HepG2 (cell line): ENCODE measurements around the gene CD300LB. TPM values are rescaled to one million over a fixed set of nuclear protein-coding genes. Genes with fewer than 3 reads are reported as not detected.
"Not testable (repeated sequence)": the region's sequence is repeated elsewhere in the genome, so short reads cannot be mapped to it uniquely, and the experiment has no call there.

Experiments used
- ATAC-seq: fragments of 200-7000 bp; cut with Tn5 transposase; 3 replicates; pipeline ENCODE4 v1.9.1; 2020; ENCODE audit warnings: mild to moderate bottlenecking, moderate library complexity
- BruUV-seq: library from RNA; stranded (reverse); fragments of 400-500 nt; replicated peaks from 2 replicates; lab custom pipeline; 2021; lab: Mats Ljungman, UMichigan
- CTCF ChIA-PET: fragments of 300-600 bp; formaldehyde crosslinking; extraction: SDS; loops from one replicate; lab custom pipeline; 2021; ENCODE audit warnings: low total read pairs, inconsistent platforms, low intra/inter-chr PET ratio; lab: Yijun Ruan, JAX
- POLR2A ChIA-PET: fragments of 350-600 bp; sonication (Branson Sonifier 250); formaldehyde crosslinking; loops from one replicate; lab custom pipeline; 2020; ENCODE audit warnings: antibody characterized with exemption, inconsistent platforms; lab: Yijun Ruan, JAX
- DNase-seq: peaks from one replicate; pipeline ENCODE4 v3.0.0-alpha.2; 2015; ENCODE audit warnings: low spot score
- FAIRE-seq: peaks from 3 replicates; lab custom pipeline; 2011; peaks lifted over from hg19 to GRCh38; lab: Jason Lieb, UNC
- H2AFZ ChIP-seq: one replicate; pipeline ENCODE4 v1.6.1; 2011; ENCODE audit warnings: low read length, inconsistent platforms
- H3K27ac ChIP-seq: fragments of 300-600 bp; 3 replicates; pipeline ENCODE4 v1.8.0; 2011; ENCODE audit warnings: mixed run types, mild to moderate bottlenecking, mixed read lengths, low read length, inconsistent platforms; ENCODE audit not compliant: insufficient read depth; ENCODE audit errors: extremely low read length
- H3K27me3 ChIP-seq, 2 experiments: fragments of 200-600 bp in 1 of 2; 2 replicates in 1 of 2; 3 replicates in 1 of 2; pipeline versions ENCODE4 v1.6.0 to v1.8.0; 2011; ENCODE audit warnings: low read length in 2 of 2, mild to moderate bottlenecking in 2 of 2, moderate library complexity in 2 of 2, inconsistent platforms in 1 of 2; ENCODE audit not compliant: insufficient read depth in 2 of 2, control insufficient read depth in 1 of 2
- H3K36me3 ChIP-seq, 2 experiments: fragments of 200-600 bp in 1 of 2; replicated peaks in 1 of 2; 2 replicates in 1 of 2; 3 replicates in 1 of 2; pipeline versions ENCODE4 v1.5.1 to v1.8.0; 2011; ENCODE audit warnings: low read length in 2 of 2, inconsistent platforms in 1 of 2; ENCODE audit not compliant: insufficient read depth in 2 of 2, control insufficient read depth in 1 of 2
- H3K4me1 ChIP-seq: 2 replicates; pipeline ENCODE4 v1.5.1; 2012; ENCODE audit warnings: low read length, inconsistent platforms; ENCODE audit not compliant: insufficient read depth
- H3K4me2 ChIP-seq: 2 replicates; pipeline ENCODE4 v1.6.0; 2011; ENCODE audit warnings: low read depth, low read length, inconsistent platforms
- H3K4me3 ChIP-seq, 3 experiments: fragments of 200-600 bp in 1 of 3; sonication (generic), shearing (Covaris generic) in 1 of 3; replicated peaks in 1 of 3; 2 replicates each; pipeline ENCODE4 v1.5.1; 2011 to 2016; ENCODE audit warnings: low read length in 3 of 3, inconsistent platforms in 2 of 3, low read depth in 2 of 3, mild to moderate bottlenecking in 2 of 3, control low read depth in 1 of 3, mixed read lengths in 1 of 3; ENCODE audit not compliant: insufficient read depth in 1 of 3
- H3K79me2 ChIP-seq: one replicate; pipeline ENCODE4 v1.6.1; 2011; ENCODE audit warnings: low read length, inconsistent platforms; ENCODE audit not compliant: insufficient read depth
- H3K9ac ChIP-seq: 2 replicates; pipeline ENCODE4 v1.6.0; 2011; ENCODE audit warnings: mild to moderate bottlenecking, low read depth, low read length, inconsistent platforms; ENCODE audit not compliant: insufficient read depth
- H3K9me3 ChIP-seq: 2 replicates; pipeline ENCODE4 v1.5.1; 2012; ENCODE audit warnings: mild to moderate bottlenecking, low read length
- H4K20me1 ChIP-seq: 2 replicates; pipeline ENCODE4 v1.6.0; 2011; ENCODE audit warnings: inconsistent platforms, mild to moderate bottlenecking, low read length, moderate library complexity; ENCODE audit not compliant: insufficient read depth
- PRMT3 ChIP-seq: sonication (generic); formaldehyde crosslinking; IDR thresholded peaks from 2 replicates; pipeline ENCODE4 v1.8.1; 2022; ENCODE audit warnings: low read depth, mild to moderate bottlenecking, moderate library complexity, missing genetic modification reagents, borderline replicate concordance
- STAT5B ChIP-seq: sonication (generic); formaldehyde crosslinking; IDR thresholded peaks from 2 replicates; pipeline ENCODE4 v1.4.0; 2020; ENCODE audit warnings: missing genetic modification reagents
- THAP11 ChIP-seq: IDR thresholded peaks from 2 replicates; pipeline ENCODE4 v1.6.1; 2016; ENCODE audit warnings: missing biosample characterization, missing genetic modification reagents
- ZFP41 ChIP-seq: sonication (generic); formaldehyde crosslinking; IDR thresholded peaks from 2 replicates; pipeline ENCODE4 v1.4.0; 2020; ENCODE audit warnings: mild to moderate bottlenecking, missing genetic modification reagents, borderline replicate concordance
- WGBS: methylation state at CpG from one replicate; pipeline ENCODE4 v1.1.6; 2017; ENCODE audit warnings: low lambda C conversion rate; 5-methylcytosine and 5-hydroxymethylcytosine counted together
- in situ Hi-C: cut with HindIII; loops from 2 replicates; pipeline ENCODE4 v1.10.0; 2017; ENCODE audit warnings: low pct_unique_long_range_greater_than_20kb; ENCODE audit not compliant: extremely low pct_ligation_motif_present
- intact Hi-C: fragments of 100-400 bp; cut with micrococcal nuclease; formaldehyde crosslinking; loops from one replicate; pipeline ENCODE4 v1.10.0; 2022; ENCODE audit not compliant: unreplicated experiment
- polyA plus RNA-seq, 8 experiments: library from polyadenylated mRNA; depleted of rRNA in 3 of 8; stranded (reverse) in 7 of 8; unstranded in 1 of 8; fragments of >200 nt; fragmentation: Illumina TruSeq in 4 of 8; extraction: Trizol in 4 of 8; gene quantifications; 2 replicates each; pipeline versions ENCODE4 v1.2.1 to v1.2.3, GENCODE V29; 2011 to 2016; ENCODE audit warnings: low read depth in 4 of 8, missing spikeins in 1 of 8, mixed read lengths in 1 of 8; ENCODE audit not compliant: insufficient read depth in 1 of 8
- total RNA-seq, 5 experiments: library from RNA; depleted of rRNA; stranded (reverse); fragments of >200 nt; fragmentation: Illumina TruSeq; extraction: Trizol; gene quantifications; 2 replicates each; pipeline ENCODE4 v1.2.3, GENCODE V29; 2016; ENCODE audit warnings: low read depth in 1 of 5

The CD300LB gene
- total and polyA plus RNA-seq, 2 of the 13 experiments (the other 11 are each of a cell fraction or from before 2014, with no cell fraction given), result not detected

GRCh38 chr17:74558882-74559519 lies 27.7 kb upstream of the CD300LB start:
- Histone ChIP-seq H3K9me3 (no peaks in the 10 kb centered on the region), H3K9ac (no peak overlapping the region), H4K20me1 (no peaks in the 10 kb centered on the region), H3K79me2 (no peaks in the 10 kb centered on the region), H3K4me2 (no peak overlapping the region), H2AFZ (no peak overlapping the region), H3K4me3 (no peak overlapping the region), H3K36me3 (no peaks in the 10 kb centered on the region), H3K27ac (no peak overlapping the region), H3K27me3 (peaks cover 8 to 77% of the 10 kb centered on the region in 2 experiments), H3K4me1 (no peaks in the 10 kb centered on the region)
- in situ Hi-C loops, result no loop called here
- FAIRE-seq (no peak), DNase-seq (no peak), ATAC-seq (no peak)
- TF ChIP-seq PRMT3 (CRISPR knock-in tag) (no peak), STAT5B (CRISPR knock-in tag) (no peak), ZFP41 (CRISPR knock-in tag) (no peak), THAP11 (CRISPR knock-in tag) (no peak)
- POLR2A ChIA-PET, result no interaction called here
- CTCF ChIA-PET, result no interaction called here
- intact Hi-C loops, result no loop called here
- no TSS peak for BruUV-seq
- WGBS, result 5% methylated on average over 6 of the region's 6 CpGs

GRCh38 chr17:74558402-74558801 lies 27.1 kb upstream of the CD300LB start:
- DNase-seq, H3K4me1 ChIP-seq, H3K9me3 ChIP-seq, H3K9ac ChIP-seq, H2AFZ ChIP-seq, H4K20me1 ChIP-seq, ATAC-seq, H3K27ac ChIP-seq, H3K36me3 ChIP-seq, in situ Hi-C loops, intact Hi-C loops, H3K4me2 ChIP-seq, POLR2A ChIA-PET, H3K4me3 ChIP-seq, H3K79me2 ChIP-seq, BruUV-seq, FAIRE-seq, CTCF ChIA-PET: not testable (repeated sequence)
- peaks cover 7 to 76% of the 10 kb centered on the region in 2 experiments for H3K27me3 ChIP-seq
- WGBS, result 2% methylated on average over 4 of the region's 4 CpGs
